ENCODE data around the gene GNB1.

Gene GNB1

GRCh38 chr1:1826356-1827088 is 64.4 kb downstream of the GNB1 start:
- TF ChIP-seq GATA2 (IDR thresholded peaks at IDR 0.05; ENCODE audit: low read depth, low read length) (no peak), GATA3 (IDR thresholded peaks at IDR 0.05; ENCODE audit: low read depth, low read length) (no peak)

DNA sequence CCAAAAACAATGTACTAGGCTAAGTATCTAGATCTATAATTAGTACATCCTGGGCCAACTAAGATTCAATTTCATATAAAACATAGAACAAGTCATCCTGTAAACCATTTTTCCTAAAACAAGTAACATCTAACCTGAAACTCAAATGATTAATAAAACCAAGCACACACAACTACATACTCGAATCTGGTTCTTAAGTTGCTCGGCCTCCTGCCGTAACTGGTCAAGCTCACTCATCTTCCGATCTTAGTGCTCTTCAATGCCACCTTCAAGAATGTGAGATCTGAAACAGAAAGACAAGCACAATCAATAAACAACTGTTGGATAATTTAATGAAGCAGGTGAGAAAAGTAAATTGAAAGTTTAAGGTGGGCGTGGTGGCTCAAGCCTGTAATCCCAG is 65.7 kb downstream of the GNB1 start:
- TF ChIP-seq GATA3 (IDR thresholded peaks at IDR 0.05; ENCODE audit: low read depth, low read length) (no peak), GATA2 (IDR thresholded peaks at IDR 0.05; ENCODE audit: low read depth, low read length) (no peak)

DNA sequence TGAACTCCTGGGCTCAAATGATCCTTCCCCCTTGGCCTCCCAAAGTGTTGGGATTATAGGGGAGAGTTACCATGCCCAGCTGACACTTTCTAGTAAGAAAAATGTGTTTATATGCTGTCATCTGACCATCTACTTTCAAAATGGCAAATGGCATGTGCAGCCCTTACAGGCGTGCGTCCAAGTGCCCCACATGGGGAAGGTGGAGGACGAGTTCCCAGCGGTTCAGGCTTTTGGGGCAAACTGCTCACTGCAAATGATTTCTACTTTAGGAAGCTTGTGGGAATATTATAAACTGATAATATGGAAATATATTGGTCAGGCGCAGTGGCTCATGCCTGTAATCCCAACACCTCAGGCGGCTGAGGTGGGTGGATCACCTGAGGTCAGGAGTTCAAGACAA is 71.1 kb downstream of the GNB1 start:
- TF ChIP-seq GATA3 (IDR thresholded peaks at IDR 0.05; ENCODE audit: low read depth, low read length): no peak

DNA sequence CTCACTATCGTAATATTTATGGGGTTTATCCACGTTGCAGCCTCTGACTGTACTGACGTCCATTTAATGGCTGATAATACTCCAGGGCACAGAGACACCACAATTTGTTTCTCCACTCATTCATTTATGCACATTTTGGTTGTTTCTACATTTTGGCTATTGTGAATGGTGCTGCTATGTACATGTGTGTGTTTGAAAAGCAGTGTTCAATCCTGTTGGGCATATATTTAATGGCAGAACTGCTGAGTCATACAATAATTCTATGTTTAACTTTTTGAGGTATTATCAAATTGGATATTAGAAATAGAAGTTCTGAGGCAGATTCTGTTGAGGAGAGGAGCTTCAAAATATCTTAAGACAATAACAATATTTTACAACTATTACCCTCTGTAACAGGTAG is 73.7 kb downstream of the GNB1 start:
- TF ChIP-seq GATA2 (IDR thresholded peaks at IDR 0.05; ENCODE audit: low read depth, low read length) (no peak), GATA3 (IDR thresholded peaks at IDR 0.05; ENCODE audit: low read depth, low read length) (no peak)

GRCh38 chr1:1815606-1816281 is 75.1 kb downstream of the GNB1 start:
- TF ChIP-seq GATA3 (IDR thresholded peaks at IDR 0.05; ENCODE audit: low read depth, low read length): no peak
- no peak for TF ChIP-seq GATA2 (IDR thresholded peaks at IDR 0.05; ENCODE audit: low read depth, low read length)

- no peak for TF ChIP-seq GATA2 (IDR thresholded peaks at IDR 0.05; ENCODE audit: low read depth, low read length)
- no peak for TF ChIP-seq GATA3 (IDR thresholded peaks at IDR 0.05; ENCODE audit: low read depth, low read length)
Measured at GRCh38 chr1:1809489-1809888, 81.4 kb downstream of the GNB1 start.

DNA sequence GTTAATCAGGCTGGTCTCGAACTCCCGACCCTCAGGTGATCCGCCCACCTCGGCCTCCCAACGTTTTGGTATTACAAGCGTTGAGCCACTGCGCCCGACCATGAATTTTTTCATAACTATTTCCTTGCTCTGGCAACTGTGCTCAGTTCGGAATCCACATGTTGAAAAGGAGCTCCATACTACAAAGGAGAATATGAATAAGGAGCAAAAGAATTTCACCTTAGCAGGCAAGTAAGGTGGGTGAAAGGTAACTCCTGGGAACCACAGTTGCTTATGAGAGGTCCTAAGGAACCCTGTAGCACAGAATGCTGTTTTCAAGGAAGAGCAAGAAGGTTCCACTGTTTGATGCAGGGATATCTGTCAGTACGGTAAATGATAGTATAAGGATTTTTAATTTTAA is 82.7 kb downstream of the GNB1 start:
- TF ChIP-seq GATA3 (IDR thresholded peaks at IDR 0.05; ENCODE audit: low read depth, low read length) (no peak), GATA2 (IDR thresholded peaks at IDR 0.05; ENCODE audit: low read depth, low read length) (no peak)

DNA sequence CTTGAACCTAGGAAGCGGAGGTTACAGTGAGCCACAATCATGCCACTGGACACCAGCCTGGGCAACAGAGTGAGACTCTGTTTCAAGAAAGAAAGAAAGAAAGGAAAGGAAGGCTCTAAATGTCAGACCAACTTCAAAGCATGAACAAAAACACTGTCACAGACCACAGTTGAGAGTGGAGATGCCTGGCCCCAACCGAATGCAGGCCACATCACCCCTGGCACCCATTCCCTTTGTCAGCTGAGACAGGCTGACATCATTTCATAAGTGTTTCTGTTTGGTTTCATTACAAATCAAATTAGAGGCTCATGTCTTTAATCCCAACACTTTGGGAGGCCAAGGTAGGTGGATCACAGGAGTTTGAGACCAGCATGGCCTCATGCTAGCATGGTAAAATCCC is 84.0 kb downstream of the GNB1 start:
- TF ChIP-seq GATA3 (IDR thresholded peaks at IDR 0.05; ENCODE audit: low read depth, low read length) (no peak), GATA2 (IDR thresholded peaks at IDR 0.05; ENCODE audit: low read depth, low read length) (no peak)

DNA sequence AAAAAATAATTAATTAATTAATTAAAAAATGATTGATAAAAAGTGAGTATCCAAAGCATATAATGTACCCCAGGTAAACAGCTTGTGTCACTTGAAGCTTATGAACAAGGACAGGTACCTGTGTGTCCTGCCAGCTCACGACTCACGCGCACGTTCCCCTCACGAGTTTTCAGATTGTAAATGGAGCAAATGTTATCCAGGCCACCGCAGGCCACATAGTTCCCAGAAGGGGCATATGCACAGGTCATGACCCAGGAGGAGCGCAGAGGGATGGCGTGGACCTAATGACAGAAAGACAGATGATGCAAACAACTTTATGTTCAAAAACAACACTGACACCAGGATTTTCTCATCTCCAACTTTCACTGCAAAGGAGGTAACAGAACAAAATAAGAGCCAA is 86.6 kb downstream of the GNB1 start:
- TF ChIP-seq GATA3 (IDR thresholded peaks at IDR 0.05; ENCODE audit: low read depth, low read length): no peak
- no peak for TF ChIP-seq GATA2 (IDR thresholded peaks at IDR 0.05; ENCODE audit: low read depth, low read length)

GRCh38 chr1:1802871-1803270 is 88.0 kb downstream of the GNB1 start:
- no peak for TF ChIP-seq GATA3 (IDR thresholded peaks at IDR 0.05; ENCODE audit: low read depth, low read length)
- no peak for TF ChIP-seq GATA2 (IDR thresholded peaks at IDR 0.05; ENCODE audit: low read depth, low read length)

- TF ChIP-seq GATA2 (IDR thresholded peaks at IDR 0.05; ENCODE audit: low read depth, low read length): no peak
- no peak for TF ChIP-seq GATA3 (IDR thresholded peaks at IDR 0.05; ENCODE audit: low read depth, low read length)
Measured at GRCh38 chr1:1799716-1800115, 91.2 kb downstream of the GNB1 start.

GRCh38 chr1:1797731-1798341 is 93.1 kb downstream of the GNB1 start:
- no peak for TF ChIP-seq GATA3 (IDR thresholded peaks at IDR 0.05; ENCODE audit: low read depth, low read length)
- TF ChIP-seq GATA2 (IDR thresholded peaks at IDR 0.05; ENCODE audit: low read depth, low read length): no peak

DNA sequence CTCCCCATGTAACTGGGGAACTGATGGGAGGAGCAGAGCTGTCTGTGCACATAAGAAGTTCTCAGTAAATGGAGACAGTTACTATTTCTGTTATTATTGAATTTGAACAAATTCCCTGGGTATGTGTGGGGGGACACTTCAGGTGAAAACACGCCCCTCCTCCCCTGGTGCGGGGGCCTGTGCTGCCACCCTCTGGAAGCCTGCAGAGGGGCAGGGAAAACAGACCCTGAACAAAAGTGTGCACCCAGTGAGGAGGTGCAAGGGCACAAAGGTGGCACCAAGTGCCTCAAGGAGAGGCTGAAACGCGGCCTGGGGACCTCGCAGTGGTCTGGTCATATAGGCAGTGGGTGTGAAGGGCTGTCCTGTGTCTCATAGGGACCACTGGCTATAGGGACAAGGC is 94.4 kb downstream of the GNB1 start:
- TF ChIP-seq GATA2 (IDR thresholded peaks at IDR 0.05; ENCODE audit: low read depth, low read length) (no peak), GATA3 (IDR thresholded peaks at IDR 0.05; ENCODE audit: low read depth, low read length) (no peak)

GRCh38 chr1:1794999-1795398 is 95.9 kb downstream of the GNB1 start:
- TF ChIP-seq GATA2 (IDR thresholded peaks at IDR 0.05; ENCODE audit: low read depth, low read length) (no peak), GATA3 (IDR thresholded peaks at IDR 0.05; ENCODE audit: low read depth, low read length) (no peak)
